H9 (cell line): Measurements from ENCODE around the gene LRRC37A. TPM values are rescaled to one million over a fixed set of nuclear protein-coding genes. Genes with fewer than 3 reads are reported as not detected.

Source experiments
- DNase-seq: peaks from one replicate; pipeline ENCODE4 v3.0.0-alpha.2; 2017
- H2AFZ ChIP-seq: one replicate; pipeline ENCODE4 v1.6.1; 2013; ENCODE audit warnings: mild to moderate bottlenecking, low read length, control low read depth, moderate library complexity
- H2AK5ac ChIP-seq: 2 replicates; pipeline ENCODE4 v1.6.1; 2013; ENCODE audit warnings: low read length, control low read depth, mixed read lengths; ENCODE audit not compliant: insufficient read length
- H2BK120ac ChIP-seq: one replicate; pipeline ENCODE4 v1.6.1; 2013; ENCODE audit warnings: low read depth, mild to moderate bottlenecking, low read length, control low read depth, inconsistent platforms; ENCODE audit not compliant: poor library complexity, severe bottlenecking
- H2BK12ac ChIP-seq: 2 replicates; pipeline ENCODE4 v1.6.1; 2013; ENCODE audit warnings: low read length, control low read depth, mixed read lengths, low read depth; ENCODE audit not compliant: insufficient read length
- H2BK15ac ChIP-seq: 2 replicates; pipeline ENCODE4 v1.6.1; 2013; ENCODE audit warnings: low read depth, low read length, control low read depth
- H2BK20ac ChIP-seq: one replicate; pipeline ENCODE4 v1.6.1; 2013; ENCODE audit warnings: low read depth, mild to moderate bottlenecking, low read length, control low read depth, inconsistent platforms; ENCODE audit not compliant: poor library complexity, severe bottlenecking
- H2BK5ac ChIP-seq: 2 replicates; pipeline ENCODE4 v1.6.1; 2013; ENCODE audit warnings: low read length, control low read depth, mixed read lengths; ENCODE audit not compliant: insufficient read length
- H3K14ac ChIP-seq: 2 replicates; pipeline ENCODE4 v1.6.1; 2013; ENCODE audit warnings: low read length, control low read depth; ENCODE audit not compliant: insufficient read depth
- H3K18ac ChIP-seq: 2 replicates; pipeline ENCODE4 v1.6.1; 2013; ENCODE audit warnings: low read depth, mild to moderate bottlenecking, mixed read lengths, low read length, control low read depth; ENCODE audit not compliant: insufficient read length
- H3K23ac ChIP-seq: 2 replicates; pipeline ENCODE4 v1.6.1; 2013; ENCODE audit warnings: low read length, control low read depth, mixed read lengths, low read depth; ENCODE audit not compliant: insufficient read length
- H3K23me2 ChIP-seq: 2 replicates; pipeline ENCODE4 v1.6.1; 2013; ENCODE audit warnings: low read depth, mild to moderate bottlenecking, mixed read lengths, low read length, control low read depth; ENCODE audit not compliant: insufficient read length, poor library complexity, severe bottlenecking
- H3K27ac ChIP-seq: 2 replicates; pipeline ENCODE4 v1.5.1; 2013; ENCODE audit warnings: low read length, control low read depth, mixed read lengths, low read depth; ENCODE audit not compliant: insufficient read length
- H3K27me3 ChIP-seq: 2 replicates; pipeline ENCODE4 v1.6.1; 2013; ENCODE audit warnings: low read length, control low read depth, inconsistent platforms; ENCODE audit not compliant: insufficient read depth
- H3K4ac ChIP-seq: 2 replicates; pipeline ENCODE4 v1.6.1; 2013; ENCODE audit warnings: low read depth, mild to moderate bottlenecking, control low read depth, inconsistent platforms, low read length, moderate library complexity
- H3K4me1 ChIP-seq: 2 replicates; pipeline ENCODE4 v1.6.1; 2013; ENCODE audit warnings: low read length, control low read depth, inconsistent platforms; ENCODE audit not compliant: insufficient read depth
- H3K4me2 ChIP-seq: 2 replicates; pipeline ENCODE4 v1.6.1; 2013; ENCODE audit warnings: low read length, control low read depth, mixed read lengths; ENCODE audit not compliant: insufficient read length, insufficient read depth
- H3K56ac ChIP-seq: 2 replicates; pipeline ENCODE4 v1.6.1; 2013; ENCODE audit warnings: low read depth, mild to moderate bottlenecking, mixed read lengths, low read length, control low read depth; ENCODE audit not compliant: insufficient read length
- H3K79me1 ChIP-seq: 2 replicates; pipeline ENCODE4 v1.6.1; 2013; ENCODE audit warnings: low read depth, mild to moderate bottlenecking, moderate library complexity, low read length, control low read depth, inconsistent platforms; ENCODE audit not compliant: insufficient read depth, poor library complexity, severe bottlenecking
- H3K79me2 ChIP-seq: 2 replicates; pipeline ENCODE4 v1.6.1; 2013; ENCODE audit warnings: low read length, control low read depth, inconsistent platforms; ENCODE audit not compliant: insufficient read depth
- H3K9ac ChIP-seq: 2 replicates; pipeline ENCODE4 v1.6.1; 2013; ENCODE audit warnings: low read length, control low read depth, mixed read lengths; ENCODE audit not compliant: insufficient read length; ENCODE audit errors: extremely low read depth
- H3K9me3 ChIP-seq: one replicate; pipeline ENCODE4 v1.6.1; 2013; ENCODE audit warnings: low read depth, low read length, inconsistent platforms; ENCODE audit not compliant: control insufficient read depth
- H3T11ph ChIP-seq: one replicate; pipeline ENCODE4 v1.6.1; 2013; ENCODE audit warnings: mild to moderate bottlenecking, low read length, control low read depth, inconsistent platforms
- H4K20me1 ChIP-seq: one replicate; pipeline ENCODE4 v1.6.1; 2013; ENCODE audit not compliant: control insufficient read depth, insufficient read length, insufficient read depth
- H4K5ac ChIP-seq: 2 replicates; pipeline ENCODE4 v1.6.1; 2013; ENCODE audit warnings: low read depth, mild to moderate bottlenecking, mixed read lengths, low read length, control low read depth; ENCODE audit not compliant: insufficient read length
- H4K8ac ChIP-seq: replicated peaks from 2 replicates; pipeline ENCODE4 v1.6.1; 2013; ENCODE audit warnings: low read length, control low read depth, mixed read lengths, low read depth; ENCODE audit not compliant: insufficient read length
- H4K91ac ChIP-seq: 2 replicates; pipeline ENCODE4 v1.6.1; 2013; ENCODE audit warnings: low read depth, mild to moderate bottlenecking, moderate library complexity, mixed read lengths, low read length, control low read depth; ENCODE audit not compliant: insufficient read length
- H3K27ac Mint-ChIP-seq, 3 experiments: 2 replicates in 2 of 3; 3 replicates in 1 of 3; pipeline ENCODE4 v1.8.0; 2020 to 2021; ENCODE audit warnings: mixed read lengths in 3 of 3, mild to moderate bottlenecking in 1 of 3, moderate library complexity in 1 of 3
- H3K27me3 Mint-ChIP-seq: 2 replicates; pipeline ENCODE4 v1.8.0; 2021; ENCODE audit warnings: low read depth, mild to moderate bottlenecking, moderate library complexity, mixed read lengths
- H3K36me3 Mint-ChIP-seq, 3 experiments: 2 replicates in 2 of 3; 3 replicates in 1 of 3; pipeline ENCODE4 v1.8.0; 2020 to 2021; ENCODE audit warnings: low read depth in 3 of 3, mixed read lengths in 3 of 3; ENCODE audit not compliant: insufficient read depth in 1 of 3
- H3K4me1 Mint-ChIP-seq, 2 experiments: 2 replicates each; pipeline ENCODE4 v1.8.0; 2020; ENCODE audit warnings: mixed read lengths in 2 of 2
- H3K4me3 Mint-ChIP-seq, 2 experiments: 2 replicates in 1 of 2; 3 replicates in 1 of 2; pipeline ENCODE4 v1.8.0; 2020 to 2021; ENCODE audit warnings: mild to moderate bottlenecking in 2 of 2, mixed read lengths in 2 of 2, moderate library complexity in 1 of 2
- H3K9me3 Mint-ChIP-seq, 2 experiments: 2 replicates in 1 of 2; 3 replicates in 1 of 2; pipeline ENCODE4 v1.8.0; 2020; ENCODE audit warnings: mild to moderate bottlenecking in 2 of 2, mixed read lengths in 2 of 2, moderate library complexity in 1 of 2
- WGBS: extraction: QIAGEN DNeasy Blood & Tissue Kit; methylation state at CpG from one replicate; pipeline ENCODE4 v1.1.7; 2013; ENCODE audit warnings: missing lambda C conversion rate, low lambda C conversion rate, mixed read lengths; ENCODE audit not compliant: insufficient read length; ENCODE audit errors: extremely low coverage; 5-methylcytosine and 5-hydroxymethylcytosine counted together
- total RNA-seq: library from RNA; stranded (reverse); gene quantifications from 2 replicates; pipeline ENCODE4 v1.2.1, GENCODE V29; 2021
- TF ChIP-seq, protein P1 (sequence below): fragments of 200-600 bp; sonication (generic); conservative IDR thresholded peaks from 3 replicates; pipeline ENCODE4 v1.8.0; 2021; ENCODE audit warnings: antibody characterized with exemption, mild to moderate bottlenecking

LRRC37A gene
- total RNA-seq, 1 experiment from 2014 or later = 1.9 TPM

- Histone ChIP-seq H3K9me3 (no peaks in the 10 kb centered on the region), H2BK12ac (no peak overlapping the region), H3K79me2 (no peaks in the 10 kb centered on the region), H4K91ac (no peak overlapping the region), H2AK5ac (no peak overlapping the region), H3K27me3 (no peaks in the 10 kb centered on the region), H2BK20ac (no peak overlapping the region), H2BK120ac (no peak overlapping the region), H2AFZ (no peak overlapping the region), H3K4me1 (no peaks in the 10 kb centered on the region), H2BK5ac (no peak overlapping the region), H3K56ac (no peak overlapping the region), H3T11ph (no peak overlapping the region), H3K4me2 (no peak overlapping the region), H2BK15ac (no peak overlapping the region), H3K23ac (no peak overlapping the region), H3K14ac (no peak overlapping the region), H4K8ac (no peak overlapping the region), H3K18ac (no peak overlapping the region), H3K4ac (no peak overlapping the region), H3K27ac (no peak overlapping the region), H3K23me2 (no peaks in the 10 kb centered on the region), H4K20me1 (no peaks in the 10 kb centered on the region), H4K5ac (no peak overlapping the region), H3K9ac (no peak overlapping the region), H3K79me1 (peaks cover 3% of the 10 kb centered on the region)
- Mint-ChIP-seq H3K27ac (no peak overlapping the region), H3K27me3 (peaks cover 38% of the 10 kb centered on the region), H3K4me1 (no peaks in the 10 kb centered on the region), H3K4me3 (no peak overlapping the region), H3K36me3 (no peaks in the 10 kb centered on the region; a peak in 1 of 7 replicates), H3K9me3 (no peaks in the 10 kb centered on the region)
- TF ChIP-seq, protein P1, sequence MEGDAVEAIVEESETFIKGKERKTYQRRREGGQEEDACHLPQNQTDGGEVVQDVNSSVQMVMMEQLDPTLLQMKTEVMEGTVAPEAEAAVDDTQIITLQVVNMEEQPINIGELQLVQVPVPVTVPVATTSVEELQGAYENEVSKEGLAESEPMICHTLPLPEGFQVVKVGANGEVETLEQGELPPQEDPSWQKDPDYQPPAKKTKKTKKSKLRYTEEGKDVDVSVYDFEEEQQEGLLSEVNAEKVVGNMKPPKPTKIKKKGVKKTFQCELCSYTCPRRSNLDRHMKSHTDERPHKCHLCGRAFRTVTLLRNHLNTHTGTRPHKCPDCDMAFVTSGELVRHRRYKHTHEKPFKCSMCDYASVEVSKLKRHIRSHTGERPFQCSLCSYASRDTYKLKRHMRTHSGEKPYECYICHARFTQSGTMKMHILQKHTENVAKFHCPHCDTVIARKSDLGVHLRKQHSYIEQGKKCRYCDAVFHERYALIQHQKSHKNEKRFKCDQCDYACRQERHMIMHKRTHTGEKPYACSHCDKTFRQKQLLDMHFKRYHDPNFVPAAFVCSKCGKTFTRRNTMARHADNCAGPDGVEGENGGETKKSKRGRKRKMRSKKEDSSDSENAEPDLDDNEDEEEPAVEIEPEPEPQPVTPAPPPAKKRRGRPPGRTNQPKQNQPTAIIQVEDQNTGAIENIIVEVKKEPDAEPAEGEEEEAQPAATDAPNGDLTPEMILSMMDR = no peak
- peak; percentile 18 for DNase-seq
- no CpG with 5 or more reads among the region's 6 CpGs for WGBS
These were observed 21.2 kb upstream of the LRRC37A start for GRCh38 chr17:46273541-46274236.
